ENCODE measurements around the gene SOWAHB.

SOWAHB gene

GRCh38 chr4:76850010-76850441 lies 47.9 kb downstream of the SOWAHB start:
- DNase-seq, result no peak

Measured in NCI-H2171 (cell line).